H9 (cell line): ENCODE measurements around the gene DISP1. TPM values are rescaled to one million over a fixed set of nuclear protein-coding genes. Genes with fewer than 3 reads are reported as not detected.

Experiments used
- DNase-seq: peaks from one replicate; pipeline ENCODE4 v3.0.0-alpha.2; 2017
- H2AFZ ChIP-seq: one replicate; pipeline ENCODE4 v1.6.1; 2013; ENCODE audit warnings: mild to moderate bottlenecking, low read length, control low read depth, moderate library complexity
- H2AK5ac ChIP-seq: 2 replicates; pipeline ENCODE4 v1.6.1; 2013; ENCODE audit warnings: low read length, control low read depth, mixed read lengths; ENCODE audit not compliant: insufficient read length
- H2BK120ac ChIP-seq: one replicate; pipeline ENCODE4 v1.6.1; 2013; ENCODE audit warnings: low read depth, mild to moderate bottlenecking, low read length, control low read depth, inconsistent platforms; ENCODE audit not compliant: poor library complexity, severe bottlenecking
- H2BK12ac ChIP-seq: 2 replicates; pipeline ENCODE4 v1.6.1; 2013; ENCODE audit warnings: low read length, control low read depth, mixed read lengths, low read depth; ENCODE audit not compliant: insufficient read length
- H2BK15ac ChIP-seq: 2 replicates; pipeline ENCODE4 v1.6.1; 2013; ENCODE audit warnings: low read depth, low read length, control low read depth
- H2BK20ac ChIP-seq: one replicate; pipeline ENCODE4 v1.6.1; 2013; ENCODE audit warnings: low read depth, mild to moderate bottlenecking, low read length, control low read depth, inconsistent platforms; ENCODE audit not compliant: poor library complexity, severe bottlenecking
- H2BK5ac ChIP-seq: 2 replicates; pipeline ENCODE4 v1.6.1; 2013; ENCODE audit warnings: low read length, control low read depth, mixed read lengths; ENCODE audit not compliant: insufficient read length
- H3K14ac ChIP-seq: 2 replicates; pipeline ENCODE4 v1.6.1; 2013; ENCODE audit warnings: low read length, control low read depth; ENCODE audit not compliant: insufficient read depth
- H3K18ac ChIP-seq: 2 replicates; pipeline ENCODE4 v1.6.1; 2013; ENCODE audit warnings: low read depth, mild to moderate bottlenecking, mixed read lengths, low read length, control low read depth; ENCODE audit not compliant: insufficient read length
- H3K23ac ChIP-seq: 2 replicates; pipeline ENCODE4 v1.6.1; 2013; ENCODE audit warnings: low read length, control low read depth, mixed read lengths, low read depth; ENCODE audit not compliant: insufficient read length
- H3K23me2 ChIP-seq: 2 replicates; pipeline ENCODE4 v1.6.1; 2013; ENCODE audit warnings: low read depth, mild to moderate bottlenecking, mixed read lengths, low read length, control low read depth; ENCODE audit not compliant: insufficient read length, poor library complexity, severe bottlenecking
- H3K27ac ChIP-seq: 2 replicates; pipeline ENCODE4 v1.5.1; 2013; ENCODE audit warnings: low read length, control low read depth, mixed read lengths, low read depth; ENCODE audit not compliant: insufficient read length
- H3K27me3 ChIP-seq: 2 replicates; pipeline ENCODE4 v1.6.1; 2013; ENCODE audit warnings: low read length, control low read depth, inconsistent platforms; ENCODE audit not compliant: insufficient read depth
- H3K4ac ChIP-seq: 2 replicates; pipeline ENCODE4 v1.6.1; 2013; ENCODE audit warnings: low read depth, mild to moderate bottlenecking, control low read depth, inconsistent platforms, low read length, moderate library complexity
- H3K4me1 ChIP-seq: 2 replicates; pipeline ENCODE4 v1.6.1; 2013; ENCODE audit warnings: low read length, control low read depth, inconsistent platforms; ENCODE audit not compliant: insufficient read depth
- H3K4me2 ChIP-seq: 2 replicates; pipeline ENCODE4 v1.6.1; 2013; ENCODE audit warnings: low read length, control low read depth, mixed read lengths; ENCODE audit not compliant: insufficient read length, insufficient read depth
- H3K56ac ChIP-seq: 2 replicates; pipeline ENCODE4 v1.6.1; 2013; ENCODE audit warnings: low read depth, mild to moderate bottlenecking, mixed read lengths, low read length, control low read depth; ENCODE audit not compliant: insufficient read length
- H3K79me1 ChIP-seq: 2 replicates; pipeline ENCODE4 v1.6.1; 2013; ENCODE audit warnings: low read depth, mild to moderate bottlenecking, moderate library complexity, low read length, control low read depth, inconsistent platforms; ENCODE audit not compliant: insufficient read depth, poor library complexity, severe bottlenecking
- H3K79me2 ChIP-seq: 2 replicates; pipeline ENCODE4 v1.6.1; 2013; ENCODE audit warnings: low read length, control low read depth, inconsistent platforms; ENCODE audit not compliant: insufficient read depth
- H3K9ac ChIP-seq: 2 replicates; pipeline ENCODE4 v1.6.1; 2013; ENCODE audit warnings: low read length, control low read depth, mixed read lengths; ENCODE audit not compliant: insufficient read length; ENCODE audit errors: extremely low read depth
- H3K9me3 ChIP-seq: one replicate; pipeline ENCODE4 v1.6.1; 2013; ENCODE audit warnings: low read depth, low read length, inconsistent platforms; ENCODE audit not compliant: control insufficient read depth
- H3T11ph ChIP-seq: one replicate; pipeline ENCODE4 v1.6.1; 2013; ENCODE audit warnings: mild to moderate bottlenecking, low read length, control low read depth, inconsistent platforms
- H4K20me1 ChIP-seq: one replicate; pipeline ENCODE4 v1.6.1; 2013; ENCODE audit not compliant: control insufficient read depth, insufficient read length, insufficient read depth
- H4K5ac ChIP-seq: 2 replicates; pipeline ENCODE4 v1.6.1; 2013; ENCODE audit warnings: low read depth, mild to moderate bottlenecking, mixed read lengths, low read length, control low read depth; ENCODE audit not compliant: insufficient read length
- H4K8ac ChIP-seq: replicated peaks from 2 replicates; pipeline ENCODE4 v1.6.1; 2013; ENCODE audit warnings: low read length, control low read depth, mixed read lengths, low read depth; ENCODE audit not compliant: insufficient read length
- H4K91ac ChIP-seq: 2 replicates; pipeline ENCODE4 v1.6.1; 2013; ENCODE audit warnings: low read depth, mild to moderate bottlenecking, moderate library complexity, mixed read lengths, low read length, control low read depth; ENCODE audit not compliant: insufficient read length
- H3K27ac Mint-ChIP-seq, 3 experiments: 2 replicates in 2 of 3; 3 replicates in 1 of 3; pipeline ENCODE4 v1.8.0; 2020 to 2021; ENCODE audit warnings: mixed read lengths in 3 of 3, mild to moderate bottlenecking in 1 of 3, moderate library complexity in 1 of 3
- H3K27me3 Mint-ChIP-seq: 2 replicates; pipeline ENCODE4 v1.8.0; 2021; ENCODE audit warnings: low read depth, mild to moderate bottlenecking, moderate library complexity, mixed read lengths
- H3K36me3 Mint-ChIP-seq, 3 experiments: 2 replicates in 2 of 3; 3 replicates in 1 of 3; pipeline ENCODE4 v1.8.0; 2020 to 2021; ENCODE audit warnings: low read depth in 3 of 3, mixed read lengths in 3 of 3; ENCODE audit not compliant: insufficient read depth in 1 of 3
- H3K4me1 Mint-ChIP-seq, 2 experiments: 2 replicates each; pipeline ENCODE4 v1.8.0; 2020; ENCODE audit warnings: mixed read lengths in 2 of 2
- H3K4me3 Mint-ChIP-seq, 2 experiments: 2 replicates in 1 of 2; 3 replicates in 1 of 2; pipeline ENCODE4 v1.8.0; 2020 to 2021; ENCODE audit warnings: mild to moderate bottlenecking in 2 of 2, mixed read lengths in 2 of 2, moderate library complexity in 1 of 2
- H3K9me3 Mint-ChIP-seq, 2 experiments: 2 replicates in 1 of 2; 3 replicates in 1 of 2; pipeline ENCODE4 v1.8.0; 2020; ENCODE audit warnings: mild to moderate bottlenecking in 2 of 2, mixed read lengths in 2 of 2, moderate library complexity in 1 of 2
- CTCF ChIP-seq: fragments of 200-600 bp; sonication (generic); conservative IDR thresholded peaks from 3 replicates; pipeline ENCODE4 v1.8.0; 2021; ENCODE audit warnings: antibody characterized with exemption, mild to moderate bottlenecking
- WGBS: extraction: QIAGEN DNeasy Blood & Tissue Kit; methylation state at CpG from one replicate; pipeline ENCODE4 v1.1.7; 2013; ENCODE audit warnings: missing lambda C conversion rate, low lambda C conversion rate, mixed read lengths; ENCODE audit not compliant: insufficient read length; ENCODE audit errors: extremely low coverage; 5-methylcytosine and 5-hydroxymethylcytosine counted together
- total RNA-seq: library from RNA; stranded (reverse); gene quantifications from 2 replicates; pipeline ENCODE4 v1.2.1, GENCODE V29; 2021

Gene DISP1
- total RNA-seq, 1 experiment from 2014 or later = 2.6 TPM

- H3K18ac ChIP-seq = no peak overlapping the region
- no peak overlapping the region for H3K56ac ChIP-seq
Measured at GRCh38 chr1:222852326-222852725, 37.5 kb downstream of the DISP1 start.

More at GRCh38 chr1:222852326-222852725, 37.5 kb downstream of the DISP1 start:
- Histone ChIP-seq H3K27me3 (no peaks in the 10 kb centered on the region), H3K79me1 (no peaks in the 10 kb centered on the region), H3K27ac (no peak overlapping the region), H3K4me2 (no peak overlapping the region), H3K4ac (no peak overlapping the region), H3K9me3 (no peaks in the 10 kb centered on the region), H2BK5ac (no peak overlapping the region), H2BK12ac (no peak overlapping the region), H3K79me2 (no peaks in the 10 kb centered on the region), H3K9ac (no peak overlapping the region), H2AK5ac (no peak overlapping the region), H4K91ac (no peak overlapping the region), H3K14ac (no peak overlapping the region), H2BK120ac (no peak overlapping the region), H3T11ph (no peak overlapping the region), H2AFZ (no peak overlapping the region), H3K23me2 (no peaks in the 10 kb centered on the region), H4K5ac (no peak overlapping the region), H2BK20ac (no peak overlapping the region), H4K8ac (no peak overlapping the region), H3K23ac (no peak overlapping the region), H4K20me1 (no peaks in the 10 kb centered on the region), H3K4me1 (no peaks in the 10 kb centered on the region), H2BK15ac (no peak overlapping the region)
- peaks cover 0 to 7% of the 10 kb centered on the region in 2 experiments; a peak in 2 of 4 replicates for H3K4me1 Mint-ChIP-seq
- no peaks in the 10 kb centered on the region for H3K27me3 Mint-ChIP-seq
- peaks cover 3 to 4% of the 10 kb centered on the region in 2 experiments; a peak in 3 of 5 replicates for H3K9me3 Mint-ChIP-seq
- no peak overlapping the region for H3K27ac Mint-ChIP-seq
- TF ChIP-seq CTCF = no peak
- DNase-seq = no peak
- peaks cover 2 to 12% (median 6%) of the 10 kb centered on the region in 3 experiments for H3K36me3 Mint-ChIP-seq
- no peak overlapping the region for H3K4me3 Mint-ChIP-seq
- no CpG with 5 or more reads among the region's 3 CpGs for WGBS
